ENCODE data around the gene NTSR1.

NTSR1 gene

GRCh38 chr20:62708591-62709536, at the start of gene NTSR1:
Gene NTSR1 (plus strand): TSS chr20:62708836. CDS start chr20:62709208, 372 bp downstream.
- Histone ChIP-seq H3K9ac (ENCODE audit: insufficient read length, low read depth) (peak within 1 kb of the TSS; percentile 50), H3K36me3 (ENCODE audit: insufficient read depth, insufficient read length, low read length) (no peaks in the 10 kb centered on the region), H3K4me1 (ENCODE audit: insufficient read depth, insufficient read length) (peaks cover 11% of the 10 kb centered on the region), H3K9me3 (ENCODE audit: insufficient read depth, low read length) (no peaks in the 10 kb centered on the region), H3K27me3 (ENCODE audit: insufficient read depth, insufficient read length) (peaks cover 68% of the 10 kb centered on the region), H3K4me3 (ENCODE audit: insufficient read length, low read depth) (peak within 1 kb of the TSS; percentile 40)
- TF ChIP-seq ZNF274 (IDR thresholded peaks at IDR 0.05; ENCODE audit: low read depth, low read length) (no peak), YY1 (IDR thresholded peaks at IDR 0.05; ENCODE audit: insufficient read depth, insufficient read length) (no peak), SUZ12 (IDR thresholded peaks at IDR 0.05; ENCODE audit: extremely low read depth, insufficient read depth, insufficient read length) (no peak)
- peak; percentile 15 for DNase-seq (ENCODE audit: low read depth, low spot score)

DNA sequence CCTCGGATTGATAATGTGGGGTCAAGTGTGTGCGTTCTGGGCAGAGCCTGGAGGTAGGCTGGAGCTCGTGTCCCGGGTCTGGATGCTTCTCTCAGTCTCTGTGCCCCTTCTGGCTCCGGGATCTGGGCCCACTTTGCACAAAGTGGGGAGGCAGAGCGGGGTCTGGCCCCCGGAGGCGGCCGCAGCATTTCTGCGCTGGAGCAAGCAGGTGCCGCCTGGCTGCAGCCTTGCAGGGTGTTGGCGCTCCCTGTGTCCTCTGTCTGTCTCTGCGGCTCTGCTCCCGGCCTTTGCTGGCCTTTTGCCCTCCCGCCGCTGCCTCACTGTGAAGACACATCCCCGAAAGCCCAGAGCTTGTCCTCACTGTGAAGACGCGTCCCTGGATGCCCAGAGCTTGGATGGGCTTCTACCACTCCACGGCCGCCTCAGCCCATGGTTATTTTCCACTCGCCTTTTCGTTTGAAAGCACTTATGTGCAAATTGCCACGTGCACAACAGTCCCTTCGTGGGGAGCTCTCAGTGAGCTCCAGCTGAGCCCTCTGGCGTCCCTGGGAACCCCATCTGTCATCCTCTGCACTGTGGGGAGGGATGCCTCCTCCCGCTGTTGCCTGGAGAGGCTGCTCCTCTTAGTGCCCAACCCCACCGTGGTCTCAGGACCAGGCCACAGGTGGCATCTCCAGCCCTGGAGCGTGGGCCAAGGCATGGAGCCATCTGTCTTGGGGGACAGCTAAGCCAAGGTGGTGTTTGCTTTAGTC, 49.0 kb upstream of the NTSR1 start:
- Histone ChIP-seq H3K36me3 (ENCODE audit: insufficient read depth, insufficient read length, low read length) (no peaks in the 10 kb centered on the region), H3K4me1 (ENCODE audit: insufficient read depth, insufficient read length) (peaks cover 18% of the 10 kb centered on the region), H3K9me3 (ENCODE audit: insufficient read depth, low read length) (no peaks in the 10 kb centered on the region), H3K9ac (ENCODE audit: insufficient read length, low read depth) (no peak overlapping the region), H3K4me3 (ENCODE audit: insufficient read length, low read depth) (no peak overlapping the region), H3K27me3 (ENCODE audit: insufficient read depth, insufficient read length) (peaks cover 6% of the 10 kb centered on the region)
- no peak for TF ChIP-seq SUZ12 (IDR thresholded peaks at IDR 0.05; ENCODE audit: extremely low read depth, insufficient read depth, insufficient read length)
- DNase-seq (ENCODE audit: low read depth, low spot score): no peak

DNA sequence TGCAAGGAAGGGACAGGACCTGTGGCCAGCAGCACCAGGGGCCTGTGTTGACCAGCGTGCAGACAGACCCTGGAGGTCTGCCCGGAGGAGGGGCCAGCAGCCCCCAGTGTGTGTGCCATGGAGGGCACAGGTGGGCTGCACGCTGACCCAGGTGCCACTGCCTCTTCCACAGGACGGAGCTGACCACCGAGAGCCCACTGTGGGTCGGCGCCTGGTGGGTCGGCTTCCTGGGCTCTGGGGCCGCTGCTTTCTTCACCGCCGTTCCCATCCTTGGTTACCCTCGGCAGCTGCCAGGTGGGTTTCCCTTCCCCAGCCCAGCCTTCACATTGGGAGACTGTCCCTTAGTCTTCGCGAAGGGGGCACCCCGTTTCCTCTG, 48.4 kb upstream of the NTSR1 start:
- H3K4me1 ChIP-seq (ENCODE audit: insufficient read depth, insufficient read length): peaks cover 18% of the 10 kb centered on the region
- no peak overlapping the region for H3K4me3 ChIP-seq (ENCODE audit: insufficient read length, low read depth)
- TF ChIP-seq SUZ12 (IDR thresholded peaks at IDR 0.05; ENCODE audit: extremely low read depth, insufficient read depth, insufficient read length): no peak
- no peak for TF ChIP-seq ZNF274 (IDR thresholded peaks at IDR 0.05; ENCODE audit: low read depth, low read length)
- TF ChIP-seq YY1 (IDR thresholded peaks at IDR 0.05; ENCODE audit: insufficient read depth, insufficient read length): no peak
- H3K36me3 ChIP-seq (ENCODE audit: insufficient read depth, insufficient read length, low read length): no peaks in the 10 kb centered on the region
- H3K9me3 ChIP-seq (ENCODE audit: insufficient read depth, low read length): no peaks in the 10 kb centered on the region
- DNase-seq (ENCODE audit: low read depth, low spot score): no peak
- no peak overlapping the region for H3K9ac ChIP-seq (ENCODE audit: insufficient read length, low read depth)
- H3K27me3 ChIP-seq (ENCODE audit: insufficient read depth, insufficient read length): peaks cover 9% of the 10 kb centered on the region

GRCh38 chr20:62660768-62661167, 47.9 kb upstream of the NTSR1 start:
- no peak for DNase-seq (ENCODE audit: low read depth, low spot score)
- H3K27me3 ChIP-seq (ENCODE audit: insufficient read depth, insufficient read length): peaks cover 7% of the 10 kb centered on the region
- H3K4me3 ChIP-seq (ENCODE audit: insufficient read length, low read depth): no peak overlapping the region
- peaks cover 18% of the 10 kb centered on the region for H3K4me1 ChIP-seq (ENCODE audit: insufficient read depth, insufficient read length)
- H3K9me3 ChIP-seq (ENCODE audit: insufficient read depth, low read length): no peaks in the 10 kb centered on the region
- TF ChIP-seq SUZ12 (IDR thresholded peaks at IDR 0.05; ENCODE audit: extremely low read depth, insufficient read depth, insufficient read length) (no peak), YY1 (IDR thresholded peaks at IDR 0.05; ENCODE audit: insufficient read depth, insufficient read length) (no peak), ZNF274 (IDR thresholded peaks at IDR 0.05; ENCODE audit: low read depth, low read length) (no peak)
- H3K9ac ChIP-seq (ENCODE audit: insufficient read length, low read depth): no peak overlapping the region
- no peaks in the 10 kb centered on the region for H3K36me3 ChIP-seq (ENCODE audit: insufficient read depth, insufficient read length, low read length)

- TF ChIP-seq SUZ12 (IDR thresholded peaks at IDR 0.05; ENCODE audit: extremely low read depth, insufficient read depth, insufficient read length): no peak
- no peak for TF ChIP-seq ZNF274 (IDR thresholded peaks at IDR 0.05; ENCODE audit: low read depth, low read length)
- no peak for TF ChIP-seq YY1 (IDR thresholded peaks at IDR 0.05; ENCODE audit: insufficient read depth, insufficient read length)
- H3K9ac ChIP-seq (ENCODE audit: insufficient read length, low read depth): no peak overlapping the region
- peaks cover 16% of the 10 kb centered on the region for H3K4me1 ChIP-seq (ENCODE audit: insufficient read depth, insufficient read length)
- no peak for DNase-seq (ENCODE audit: low read depth, low spot score)
- no peaks in the 10 kb centered on the region for H3K36me3 ChIP-seq (ENCODE audit: insufficient read depth, insufficient read length, low read length)
- no peak overlapping the region for H3K4me3 ChIP-seq (ENCODE audit: insufficient read length, low read depth)
- H3K9me3 ChIP-seq (ENCODE audit: insufficient read depth, low read length): no peaks in the 10 kb centered on the region
- peaks cover 8% of the 10 kb centered on the region for H3K27me3 ChIP-seq (ENCODE audit: insufficient read depth, insufficient read length)
These were observed 47.0 kb upstream of the NTSR1 start for GRCh38 chr20:62661647-62662046.

GRCh38 chr20:62662422-62662821, 46.2 kb upstream of the NTSR1 start:
- no peaks in the 10 kb centered on the region for H3K9me3 ChIP-seq (ENCODE audit: insufficient read depth, low read length)
- no peak overlapping the region for H3K9ac ChIP-seq (ENCODE audit: insufficient read length, low read depth)
- H3K36me3 ChIP-seq (ENCODE audit: insufficient read depth, insufficient read length, low read length): no peaks in the 10 kb centered on the region
- TF ChIP-seq SUZ12 (IDR thresholded peaks at IDR 0.05; ENCODE audit: extremely low read depth, insufficient read depth, insufficient read length) (no peak), ZNF274 (IDR thresholded peaks at IDR 0.05; ENCODE audit: low read depth, low read length) (no peak)
- H3K27me3 ChIP-seq (ENCODE audit: insufficient read depth, insufficient read length): peaks cover 6% of the 10 kb centered on the region
- peaks cover 14% of the 10 kb centered on the region for H3K4me1 ChIP-seq (ENCODE audit: insufficient read depth, insufficient read length)
- H3K4me3 ChIP-seq (ENCODE audit: insufficient read length, low read depth): no peak overlapping the region
- no peak for DNase-seq (ENCODE audit: low read depth, low spot score)

All from NT2/D1 (cell line).